ENCODE measurements around the gene CEMIP.
A peak's percentile ranks its signal among the peaks of the same experiment; 100 is the strongest.

The CEMIP gene

DNA sequence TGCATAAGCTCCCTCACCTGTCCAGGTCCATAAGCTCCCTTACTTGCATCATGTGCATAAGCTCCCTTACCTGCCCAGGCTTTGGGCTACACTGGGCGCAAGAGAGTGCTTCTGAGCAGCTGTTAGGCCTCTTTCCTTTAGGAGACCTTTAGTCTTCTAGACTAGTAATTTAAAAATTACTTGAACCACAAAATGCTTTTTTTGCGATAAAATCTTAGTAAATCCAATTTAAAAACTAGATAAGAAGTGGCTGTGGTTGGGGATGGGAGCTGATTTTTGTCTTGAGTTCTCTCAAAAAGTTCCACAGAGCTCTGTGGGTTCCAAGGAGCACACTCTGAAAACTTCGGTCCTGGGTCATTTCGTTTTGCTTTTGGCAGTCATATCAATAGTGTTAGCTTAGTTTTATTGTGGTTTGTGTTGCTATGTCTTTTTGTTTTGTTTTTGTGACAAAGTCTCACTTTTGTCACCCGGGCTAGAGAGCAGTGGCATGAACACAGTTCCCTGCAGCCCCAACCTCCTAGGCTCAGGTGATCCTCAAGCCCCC lies 6.7 kb downstream of the CEMIP start:
- DNase-seq, result no peak

DNA sequence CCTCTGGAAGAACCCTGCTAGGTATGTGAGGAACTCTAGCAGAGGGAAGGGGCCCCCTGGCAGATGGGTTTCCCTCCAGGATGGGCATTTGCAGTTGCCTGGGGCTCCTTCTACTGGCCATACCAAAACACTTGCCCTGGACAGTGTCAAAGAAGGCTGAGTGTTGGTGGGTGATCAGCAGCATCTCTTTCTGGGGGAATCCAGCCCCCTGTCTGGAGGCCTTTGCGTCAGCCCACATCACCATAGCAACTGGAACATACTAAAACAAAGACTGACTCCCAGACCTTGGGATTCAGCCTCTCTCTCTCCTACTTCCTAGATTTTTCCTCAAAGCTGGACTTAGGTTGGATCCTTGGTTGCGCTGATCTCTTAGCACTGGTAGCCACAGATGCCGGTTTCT lies 8.1 kb downstream of the CEMIP start:
- DNase-seq, result no peak

DNA sequence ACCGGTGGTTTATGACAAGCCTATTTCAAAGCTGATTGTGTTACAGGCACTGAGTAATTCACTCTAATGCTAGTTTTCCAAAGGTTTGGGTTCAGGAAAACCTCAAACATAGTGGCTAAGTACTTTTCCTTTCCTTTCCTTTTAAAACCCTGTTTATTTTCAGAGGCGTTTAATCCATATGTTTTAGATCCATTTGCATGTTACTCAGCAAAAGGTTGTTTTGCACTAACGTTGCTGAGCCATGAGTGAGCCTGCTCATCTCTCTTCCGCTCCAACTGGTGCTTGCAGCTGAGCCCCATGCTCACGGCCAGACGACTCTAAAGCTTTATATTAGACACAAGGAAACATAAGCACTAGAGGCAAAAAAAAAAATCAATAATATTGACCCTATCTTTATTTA lies 9.4 kb downstream of the CEMIP start:
- no peak for DNase-seq

DNA sequence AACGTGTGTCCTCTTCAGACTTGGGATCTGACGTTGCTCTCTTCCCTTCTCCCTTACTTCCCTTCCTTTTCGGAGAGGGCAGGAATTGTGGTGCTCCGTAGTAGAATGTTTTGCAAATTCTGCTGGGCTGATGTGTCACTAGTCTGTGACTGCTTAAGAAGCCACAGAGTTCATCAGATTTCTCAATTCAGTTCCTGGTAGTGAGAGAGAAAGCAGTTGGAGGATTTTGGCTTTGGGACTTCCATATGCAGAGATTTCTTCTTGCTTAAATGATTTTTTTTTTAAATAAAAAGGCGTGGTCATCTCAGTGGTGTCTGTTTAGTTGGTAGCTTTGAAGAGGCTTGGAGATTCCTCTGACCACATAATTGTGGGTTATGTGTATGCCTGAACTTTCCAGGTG lies 10.1 kb downstream of the CEMIP start:
- DNase-seq, result no peak

DNA sequence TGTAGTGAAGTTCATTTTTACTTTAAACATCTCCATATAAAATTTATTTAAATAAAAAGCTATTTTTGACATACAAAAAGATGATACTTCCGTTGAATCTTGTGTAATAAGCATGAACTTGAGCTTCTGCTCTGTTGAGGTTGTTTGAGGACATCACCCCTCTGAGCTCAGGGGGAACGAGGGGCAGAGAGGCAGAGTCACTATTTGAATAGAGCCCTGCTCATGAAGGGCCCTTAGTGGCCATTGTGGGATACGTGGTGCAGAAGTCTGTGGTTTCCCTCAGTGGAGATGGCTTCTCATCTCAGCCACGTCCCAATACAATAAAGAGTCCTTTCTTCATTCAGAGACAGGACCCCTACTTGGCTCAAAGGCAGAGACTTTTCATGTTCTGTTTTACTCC lies 10.6 kb downstream of the CEMIP start:
- no peak for DNase-seq

DNA sequence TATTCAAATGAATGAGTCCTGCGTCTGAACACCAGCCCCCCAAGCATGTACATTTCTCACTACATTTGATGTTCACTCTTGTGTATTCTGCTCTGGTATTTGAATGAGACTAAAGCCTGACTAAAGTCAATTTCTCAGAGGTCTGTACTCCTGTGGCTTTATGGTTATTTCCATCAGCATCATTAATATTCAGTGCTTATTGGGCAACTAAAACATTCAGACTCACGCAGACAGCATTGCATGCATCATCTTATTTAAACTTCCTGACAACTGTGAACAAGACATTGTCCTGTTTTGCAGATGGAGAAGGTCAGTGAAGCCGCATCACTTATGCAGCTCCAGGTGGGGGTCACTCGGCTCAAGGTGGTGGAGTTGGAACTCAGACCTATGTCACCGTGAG lies 11.1 kb downstream of the CEMIP start:
- no peak for DNase-seq

DNA sequence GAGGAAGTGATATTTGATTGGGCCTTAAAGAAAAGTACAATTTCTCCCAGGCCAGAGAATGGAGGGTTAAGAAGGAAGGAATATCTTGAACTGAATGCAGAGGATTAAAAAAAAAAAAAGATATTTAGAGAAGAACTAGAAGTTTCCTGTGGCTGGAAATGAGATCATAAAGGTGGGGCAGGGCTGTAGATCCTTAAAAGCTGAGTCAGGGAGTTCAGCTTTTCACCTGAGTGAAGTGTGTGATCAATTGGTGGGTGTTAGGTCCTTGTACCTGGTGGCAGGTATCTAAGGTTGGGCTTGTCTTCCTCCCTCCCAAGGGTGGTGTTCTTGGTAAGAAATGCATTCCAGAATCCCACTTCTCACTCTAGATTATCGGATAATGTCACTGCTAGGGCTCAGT lies 11.8 kb downstream of the CEMIP start:
- DNase-seq, result no peak

DNA sequence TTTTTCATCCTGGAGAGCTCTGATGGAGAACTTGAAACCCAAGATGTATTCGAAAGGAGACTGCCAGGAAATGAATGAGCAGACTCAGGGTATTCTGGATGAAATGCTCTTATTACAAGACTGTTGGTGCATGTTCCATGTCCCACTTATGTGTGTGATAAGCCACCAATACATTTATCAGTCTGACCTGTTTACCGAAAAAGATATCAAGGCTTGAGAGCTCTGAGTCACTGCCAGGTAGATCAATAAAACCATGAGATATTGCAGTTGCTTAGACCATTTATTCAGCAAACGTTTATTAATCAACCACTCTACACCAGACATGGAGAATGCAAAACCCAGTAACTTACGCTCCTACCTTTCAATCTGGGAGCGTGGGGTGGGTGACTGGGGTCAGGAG lies 17.2 kb downstream of the CEMIP start:
- DNase-seq, result no peak

DNA sequence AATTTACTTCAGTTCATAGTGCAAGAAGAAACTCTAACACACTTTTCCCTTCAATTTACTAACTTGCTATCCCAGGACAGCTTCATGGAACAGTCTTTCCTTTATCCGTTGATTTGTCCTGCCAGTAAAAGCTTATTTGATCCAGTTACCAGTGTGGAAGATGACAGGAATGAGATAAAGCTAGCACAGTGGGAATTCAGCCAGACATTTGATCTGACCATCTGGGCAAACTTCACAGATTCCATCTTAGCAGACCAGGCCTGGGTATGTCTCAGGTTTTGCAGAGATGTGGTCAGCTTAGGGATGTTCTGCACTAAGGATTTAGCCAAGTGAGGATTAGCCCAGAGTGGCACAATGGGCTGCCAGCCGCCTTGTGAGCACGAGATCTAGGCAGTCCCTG lies 19.7 kb downstream of the CEMIP start:
- DNase-seq, result no peak

DNA sequence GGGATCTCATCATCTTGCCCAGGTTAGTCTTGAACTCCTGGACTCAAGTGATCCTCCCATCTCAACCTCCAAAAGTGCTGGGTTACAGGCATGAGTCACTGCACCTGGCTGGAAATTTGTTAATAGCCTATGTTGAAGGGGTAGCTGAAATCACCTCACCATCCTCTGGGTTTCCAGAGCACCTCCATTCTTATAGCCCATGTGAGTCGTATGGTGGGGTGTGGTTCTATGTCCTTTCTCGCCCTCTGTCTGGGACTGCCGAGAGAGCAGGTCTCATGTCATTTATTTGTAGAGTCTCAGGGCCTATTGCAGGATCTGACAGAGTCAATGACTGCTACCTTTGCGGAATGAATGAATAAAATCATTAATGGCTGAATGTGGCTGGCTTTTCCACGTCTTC lies 20.9 kb downstream of the CEMIP start:
- DNase-seq, result no peak

DNA sequence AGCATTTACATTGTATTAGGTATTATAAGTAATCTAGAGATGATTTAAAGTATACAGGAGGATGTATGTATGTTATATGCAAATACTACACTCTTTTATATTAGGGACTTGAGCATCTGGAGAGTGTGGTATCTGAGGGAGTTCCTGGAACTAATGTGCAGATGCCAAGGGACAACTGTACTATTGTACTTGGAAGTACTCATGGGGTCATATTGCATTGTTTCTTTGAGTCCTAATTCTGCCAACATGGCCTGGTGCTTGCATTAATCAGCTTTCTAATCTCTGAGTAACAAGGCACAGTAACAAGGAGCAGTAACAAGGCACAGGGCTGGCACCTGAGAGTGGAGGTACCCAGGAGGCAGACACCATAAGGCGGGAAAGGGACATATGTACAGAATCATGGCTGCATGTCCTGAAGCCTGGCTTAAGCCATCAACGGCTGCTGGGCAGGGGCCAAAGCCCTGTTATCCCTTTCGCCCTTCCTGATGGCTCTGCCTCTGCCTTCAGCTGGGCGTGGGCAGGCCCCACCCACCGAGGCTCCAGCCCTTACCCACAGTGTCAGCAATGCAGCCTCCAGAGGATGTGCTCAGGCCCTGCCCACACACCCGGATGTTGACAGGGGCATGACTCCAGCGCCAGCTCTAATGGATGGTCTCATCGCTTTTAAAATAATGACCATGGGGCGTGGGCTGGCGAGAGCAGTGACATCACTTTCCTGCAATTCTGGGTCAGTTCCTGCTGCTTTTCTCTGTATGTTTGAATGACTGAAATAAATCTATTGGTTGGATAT lies 22.9 kb downstream of the CEMIP start:
- DNase-seq, result no peak

DNA sequence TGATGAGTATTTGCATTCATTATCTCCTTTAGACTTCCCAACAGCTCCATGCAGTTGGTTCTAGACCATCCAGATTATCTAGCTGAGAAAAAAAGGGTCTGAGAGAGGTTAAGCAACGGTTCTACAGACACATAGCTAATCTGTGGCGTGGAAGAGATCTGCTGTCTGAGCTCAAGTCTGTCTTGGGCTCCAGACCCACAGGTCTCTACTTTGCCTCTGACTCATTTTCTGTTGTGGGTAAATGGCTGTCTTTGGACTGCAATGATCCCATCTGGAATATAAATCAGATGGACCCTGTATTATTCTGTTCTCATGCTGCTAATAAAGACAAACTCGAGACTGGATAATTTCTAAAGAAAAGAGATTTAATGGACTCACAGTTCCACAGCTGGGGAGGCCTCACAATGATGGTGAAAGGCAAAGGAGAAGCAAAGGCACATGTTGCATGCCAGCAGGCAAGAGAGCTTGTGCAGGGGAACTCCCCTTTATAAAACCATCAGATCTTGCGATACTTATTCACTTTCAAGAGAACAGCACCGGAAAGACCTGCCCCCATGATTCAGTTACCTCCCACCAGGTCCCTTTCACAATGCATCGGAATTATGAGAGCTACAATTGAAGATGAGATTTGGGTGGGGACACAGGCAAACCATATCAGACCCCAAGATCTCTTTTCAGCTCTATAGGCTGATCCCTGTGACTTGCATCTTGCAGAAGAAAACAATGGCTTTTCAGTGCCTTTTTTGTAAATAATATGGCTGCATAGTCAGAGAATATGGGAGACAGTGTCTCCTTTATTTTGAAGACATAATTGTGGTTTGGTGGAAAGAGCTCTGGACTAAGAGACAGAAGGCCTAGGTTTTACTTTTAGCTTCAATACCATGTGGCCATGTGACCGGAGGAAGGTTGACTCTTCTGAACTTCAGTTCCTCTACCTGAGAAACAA lies 24.7 kb downstream of the CEMIP start:
- DNase-seq, result peak; percentile 3

DNA sequence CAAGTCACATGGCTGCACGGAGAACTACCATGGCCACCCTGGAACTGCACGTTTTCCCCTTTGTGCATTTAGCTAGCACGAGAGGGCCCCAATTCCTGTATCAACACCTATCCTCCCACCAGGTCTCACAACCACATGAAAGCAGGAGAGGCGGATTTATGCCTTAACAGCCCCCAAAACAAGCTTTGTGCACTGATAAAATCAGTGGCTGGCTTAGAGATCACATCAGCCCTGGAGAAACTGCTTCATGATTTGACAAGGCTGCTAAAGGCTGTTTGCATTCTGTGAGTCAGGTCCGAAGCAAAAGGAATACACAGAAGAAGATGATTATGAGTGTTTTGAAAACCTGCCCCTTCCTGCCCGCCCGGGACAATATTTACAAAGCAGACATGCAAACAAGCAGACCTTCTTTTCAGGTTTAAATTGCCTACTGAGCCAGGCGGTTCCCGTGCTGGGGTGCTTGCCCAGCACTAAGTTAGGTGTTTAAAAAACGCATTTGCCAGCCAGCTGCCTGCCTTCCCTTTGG lies 25.9 kb downstream of the CEMIP start:
- DNase-seq, result no peak

DNA sequence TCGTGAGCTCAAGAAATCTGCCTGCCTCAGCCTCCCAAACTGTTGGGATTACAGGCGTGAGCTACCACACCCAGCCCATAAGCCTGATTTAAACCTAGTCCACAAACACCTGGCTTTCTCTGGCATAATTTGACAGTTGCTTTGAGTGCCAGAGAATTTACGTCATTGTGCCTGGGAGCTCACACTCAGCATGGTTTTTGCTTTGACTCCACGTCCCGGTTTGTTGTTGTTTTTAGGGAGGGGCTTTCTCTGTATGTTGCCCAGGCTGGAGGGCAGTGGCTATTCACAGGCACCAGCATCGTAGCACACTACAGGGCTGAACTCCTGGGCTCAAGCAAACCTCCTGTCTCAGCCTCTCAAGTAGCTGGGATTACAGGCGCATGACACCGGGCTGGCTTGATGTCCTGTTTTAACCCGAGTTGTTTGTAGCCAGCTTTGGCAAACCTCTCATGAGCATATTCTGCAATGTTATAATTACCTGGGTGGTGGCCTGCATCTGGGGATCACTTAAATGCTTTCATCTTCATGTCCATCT lies 32.7 kb downstream of the CEMIP start:
- no peak for DNase-seq

DNA sequence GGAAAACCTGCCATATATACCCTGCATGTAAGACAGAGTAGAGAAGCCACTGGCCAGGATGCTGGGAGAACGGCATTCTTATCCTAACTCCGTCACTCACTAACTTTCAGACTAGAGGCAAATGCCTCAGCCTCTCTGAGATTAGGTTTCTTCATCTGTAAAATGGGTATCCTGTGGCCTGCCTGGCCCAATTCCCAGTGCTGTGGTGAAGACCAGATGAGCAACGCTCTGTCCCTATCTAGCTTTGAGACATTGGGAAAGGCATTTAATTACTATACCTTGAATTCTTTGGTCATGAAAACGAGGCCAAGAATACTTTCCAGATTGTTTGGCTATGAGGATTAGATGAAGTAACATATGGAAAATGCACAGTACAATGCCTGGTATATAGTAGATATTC lies 35.9 kb downstream of the CEMIP start:
- DNase-seq, result no peak

DNA sequence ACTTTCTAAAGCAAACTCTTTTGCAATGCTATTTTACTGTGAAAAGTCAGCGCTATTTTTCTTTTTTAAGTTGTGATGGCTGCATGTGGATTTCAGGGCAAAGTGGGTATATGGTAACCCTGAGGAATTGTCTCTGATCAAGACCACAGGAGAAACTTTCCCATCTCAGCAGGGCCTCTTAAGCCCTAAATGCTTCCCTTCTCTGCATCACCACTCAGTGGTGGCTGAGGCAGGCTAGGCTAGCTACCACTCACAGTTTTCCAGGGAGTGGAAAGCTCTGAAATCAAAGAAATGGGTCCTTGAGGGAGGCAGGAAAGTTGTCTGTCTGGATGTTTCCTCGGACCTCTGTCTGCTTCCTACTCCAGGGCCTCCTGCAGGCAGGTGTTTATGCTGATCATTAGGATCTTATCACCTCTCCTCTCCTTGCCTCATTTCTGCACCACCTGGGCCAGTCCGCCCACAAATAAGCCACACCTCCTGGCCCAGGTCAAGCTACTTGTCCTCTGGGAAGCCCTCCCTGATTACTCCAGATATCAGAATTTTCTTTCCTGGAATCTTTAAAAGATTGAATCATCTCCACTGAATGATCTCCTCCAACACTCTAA lies 37.0 kb downstream of the CEMIP start:
- DNase-seq, result no peak

DNA sequence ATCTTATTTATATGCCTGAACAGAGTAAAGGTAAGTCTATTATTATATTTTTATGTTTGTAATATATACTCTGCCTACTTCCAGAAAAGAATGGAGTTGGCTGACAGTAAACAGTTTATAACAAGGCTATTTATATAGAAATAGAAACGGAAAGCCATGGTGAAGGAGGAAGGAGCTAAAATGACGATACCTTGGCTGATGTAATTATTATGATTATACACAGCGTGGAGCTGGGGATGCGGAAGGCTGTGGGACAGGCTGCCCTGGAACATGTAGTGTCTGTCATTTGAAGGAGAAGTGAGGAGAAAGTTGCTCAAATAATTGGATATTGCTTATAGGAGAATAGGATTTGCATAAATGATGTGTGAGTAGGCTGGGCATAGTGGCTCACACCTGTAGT lies 37.8 kb downstream of the CEMIP start:
- no peak for DNase-seq

DNA sequence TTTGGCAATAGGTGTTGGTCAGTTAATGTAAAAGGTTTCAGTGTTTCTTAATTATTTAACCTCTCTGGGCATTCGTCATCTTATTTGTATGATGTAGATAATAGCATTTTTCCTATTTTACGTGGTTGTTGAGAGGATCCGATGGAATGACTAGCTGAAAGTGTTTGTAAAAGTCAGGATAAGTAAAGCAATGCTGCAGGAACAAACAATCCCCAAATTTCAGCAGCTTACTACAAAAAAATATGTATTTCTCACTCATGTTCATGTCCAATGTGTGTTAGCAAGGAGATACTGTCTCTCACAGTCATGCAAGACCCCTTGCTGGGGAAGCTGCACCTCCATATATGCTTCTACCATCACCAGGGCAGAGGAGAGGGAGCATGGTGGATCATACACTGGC lies 38.7 kb downstream of the CEMIP start:
- DNase-seq, result no peak

DNA sequence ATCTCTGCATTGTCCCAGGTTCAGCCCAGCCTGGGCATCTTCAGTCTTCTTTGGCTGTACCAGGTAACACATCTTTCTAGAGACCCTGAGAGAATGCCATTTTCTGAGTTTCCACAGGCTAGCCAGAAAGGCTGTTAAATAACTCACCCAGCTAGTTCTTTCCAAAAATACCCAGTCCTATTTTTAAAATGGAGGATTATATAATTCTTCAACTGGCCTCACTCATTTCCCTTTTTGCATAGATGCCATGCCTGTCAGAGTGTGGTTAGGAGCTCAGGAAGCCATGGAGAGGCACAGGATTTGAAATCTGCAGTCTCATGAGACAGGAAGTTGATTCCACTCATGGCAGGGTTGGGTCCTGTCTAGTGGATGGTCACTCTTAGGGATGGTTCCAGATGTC lies 39.8 kb downstream of the CEMIP start:
- DNase-seq, result no peak

DNA sequence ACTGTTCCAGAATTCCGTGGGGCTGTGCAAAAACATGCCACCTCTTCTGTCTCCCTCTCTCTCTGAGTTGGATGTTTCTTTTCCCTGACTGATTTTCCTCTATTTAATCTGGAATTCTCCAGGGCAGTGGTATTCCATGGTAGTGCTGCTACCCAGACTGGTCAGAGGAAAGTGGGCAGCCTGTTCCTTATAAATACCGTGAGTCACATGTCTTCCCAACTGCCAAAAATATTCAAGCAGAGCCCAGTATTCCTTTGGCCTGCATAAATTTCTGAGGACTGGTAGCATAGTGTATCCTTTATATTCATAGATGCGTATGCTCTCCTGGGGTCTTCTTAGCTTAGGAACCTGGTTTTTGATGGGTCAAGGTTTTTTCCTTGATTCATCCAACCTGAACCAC lies 40.9 kb downstream of the CEMIP start:
- no peak for DNase-seq

DNA sequence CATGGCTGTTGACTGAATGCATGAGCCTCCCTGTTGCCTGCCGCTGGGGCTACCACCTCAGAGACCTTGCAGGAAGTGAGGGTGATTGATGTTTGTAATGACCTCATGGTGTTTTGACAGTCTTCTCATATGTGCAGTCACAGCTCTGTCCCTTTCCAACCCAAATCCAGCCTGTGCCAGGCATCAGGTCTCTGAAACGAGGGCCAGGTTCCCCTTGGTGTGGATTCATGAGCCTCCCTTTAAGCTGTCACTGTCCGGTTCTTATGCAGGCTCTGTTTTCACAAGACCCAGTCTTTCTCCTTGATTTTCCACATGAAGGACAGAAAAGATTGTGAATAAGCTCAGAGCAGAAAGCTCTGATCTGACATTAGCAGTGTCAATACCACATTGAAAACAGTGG lies 43.1 kb downstream of the CEMIP start:
- DNase-seq, result no peak

DNA sequence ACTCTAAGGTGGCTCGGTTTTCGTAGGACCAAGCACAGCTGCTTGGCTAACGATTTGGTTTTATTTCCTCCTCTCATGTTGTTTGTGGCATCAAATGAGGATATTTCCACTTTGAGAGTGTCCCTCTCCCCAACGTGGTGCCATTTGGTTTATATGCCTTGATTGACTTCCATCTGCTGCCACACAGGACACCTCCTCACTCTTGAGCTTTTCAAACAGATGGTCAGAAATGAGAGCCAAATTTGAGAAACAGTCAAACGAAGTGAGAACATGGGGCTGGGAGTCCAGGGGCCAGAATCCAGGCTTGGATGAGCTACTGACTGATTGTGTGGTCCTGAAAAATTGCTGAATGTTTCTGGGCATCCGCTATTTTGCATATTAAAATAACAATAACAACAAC lies 43.5 kb downstream of the CEMIP start:
- DNase-seq, result no peak

DNA sequence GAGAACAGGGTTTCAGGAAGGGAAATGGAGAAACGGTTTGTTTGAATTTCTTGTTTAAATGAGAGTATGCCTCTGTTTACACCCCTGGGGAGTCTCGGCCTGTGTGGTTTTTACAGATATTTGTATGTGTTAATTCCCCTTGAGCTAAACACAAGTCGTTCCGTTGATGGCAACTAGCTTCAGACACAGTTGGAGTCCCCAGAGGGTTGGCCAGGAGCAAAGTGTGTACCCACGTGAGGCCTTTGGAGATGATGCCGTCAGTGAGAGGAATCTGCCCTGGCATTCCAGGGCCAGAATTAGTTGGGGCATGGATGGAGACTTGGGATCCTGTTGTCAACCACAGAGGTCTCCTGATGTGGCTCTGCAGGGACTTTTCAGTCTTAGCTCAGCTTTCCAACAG lies 44.0 kb downstream of the CEMIP start:
- DNase-seq, result no peak

Data from CD4-positive, alpha-beta T cell treated with Interleukin-17A for 1 hour (primary cell).